ENCODE measurements around the gene MRPL38.

- TF ChIP-seq CTCF (IDR thresholded peaks at IDR 0.05), result no peak
- TF ChIP-seq POLR2A (IDR thresholded peaks at IDR 0.05), result no peak
Observed at GRCh38 chr17:75919611-75920010, 14.9 kb upstream of the MRPL38 start.
